GM18867 (cell line): ENCODE data around the gene HOXB2.
A peak's percentile ranks its signal among the peaks of the same experiment; 100 is the strongest.

Source experiments
- ATAC-seq: cut with Tn5 transposase; IDR thresholded peaks from one replicate; pipeline ENCODE4 v1.9.1; 2021; ENCODE audit warnings: mild to moderate bottlenecking, moderate library complexity; ENCODE audit not compliant: unreplicated experiment

Gene HOXB2

DNA sequence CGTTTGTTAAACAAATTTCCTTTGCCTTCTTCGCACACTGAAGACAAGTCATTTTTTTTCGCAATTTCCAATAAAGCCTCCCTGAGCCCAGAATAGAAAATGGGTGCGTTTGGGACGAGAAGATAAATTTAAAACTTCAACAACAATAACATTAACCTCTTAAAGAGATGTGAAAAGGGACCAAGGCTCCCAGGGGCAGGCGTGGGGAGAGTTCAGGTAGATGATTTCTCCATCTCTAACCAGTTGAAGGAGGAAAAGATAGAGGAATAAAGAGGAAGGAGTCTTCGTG lies 34.5 kb upstream of the HOXB2 start:
- no peak for ATAC-seq

- peak; percentile 46 for ATAC-seq
Observed at GRCh38 chr17:48578616-48579470, 33.9 kb upstream of the HOXB2 start.

GRCh38 chr17:48577946-48578615 lies 33.2 kb upstream of the HOXB2 start, which contains the start of gene HOXB4:
HOXB4 (minus strand) TSS chr17:48578350; CDS start chr17:48578319, 31 bp downstream.
- peak; percentile 63 for ATAC-seq

- peak; percentile 12 for ATAC-seq
Observed at GRCh38 chr17:48577330-48577945, 32.5 kb upstream of the HOXB2 start.

DNA sequence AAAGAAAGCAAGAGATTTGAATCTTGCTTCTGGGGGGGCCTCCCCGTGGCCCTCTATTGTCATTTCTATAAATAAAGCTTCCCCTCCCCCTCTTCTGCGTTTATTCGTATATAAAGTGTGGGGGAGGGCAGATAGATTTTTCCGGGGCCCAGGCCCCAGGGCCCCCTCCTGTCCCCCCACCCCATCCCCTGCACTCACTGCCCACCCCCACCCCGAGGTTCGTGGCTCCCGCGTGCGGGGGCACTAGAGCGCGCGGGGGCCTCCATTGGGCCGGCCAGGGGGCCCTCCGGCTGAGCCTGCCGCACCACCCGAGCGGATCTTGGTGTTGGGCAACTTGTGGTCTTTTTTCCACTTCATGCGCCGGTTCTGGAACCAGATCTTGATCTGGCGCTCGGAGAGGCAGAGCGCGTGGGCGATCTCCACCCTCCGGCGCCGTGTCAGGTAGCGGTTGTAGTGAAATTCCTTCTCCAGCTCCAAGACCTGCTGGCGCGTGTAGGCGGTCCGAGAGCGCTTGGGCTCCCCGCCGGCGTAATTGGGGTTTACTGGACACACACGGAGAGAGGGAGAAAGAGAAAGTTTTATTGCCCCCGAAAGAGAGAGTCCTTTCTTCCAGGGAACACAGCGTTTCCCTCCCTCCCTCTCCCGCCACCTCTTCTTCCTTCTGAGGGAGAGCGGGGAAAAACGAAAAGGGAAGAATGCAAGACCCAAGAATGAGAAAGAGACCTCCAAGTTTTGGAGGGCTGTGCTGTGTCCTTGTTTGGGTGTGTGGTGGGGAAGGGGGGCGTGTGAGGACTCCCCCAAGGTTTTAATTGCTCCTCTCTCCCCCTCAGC lies 31.8 kb upstream of the HOXB2 start:
- no peak for ATAC-seq

DNA sequence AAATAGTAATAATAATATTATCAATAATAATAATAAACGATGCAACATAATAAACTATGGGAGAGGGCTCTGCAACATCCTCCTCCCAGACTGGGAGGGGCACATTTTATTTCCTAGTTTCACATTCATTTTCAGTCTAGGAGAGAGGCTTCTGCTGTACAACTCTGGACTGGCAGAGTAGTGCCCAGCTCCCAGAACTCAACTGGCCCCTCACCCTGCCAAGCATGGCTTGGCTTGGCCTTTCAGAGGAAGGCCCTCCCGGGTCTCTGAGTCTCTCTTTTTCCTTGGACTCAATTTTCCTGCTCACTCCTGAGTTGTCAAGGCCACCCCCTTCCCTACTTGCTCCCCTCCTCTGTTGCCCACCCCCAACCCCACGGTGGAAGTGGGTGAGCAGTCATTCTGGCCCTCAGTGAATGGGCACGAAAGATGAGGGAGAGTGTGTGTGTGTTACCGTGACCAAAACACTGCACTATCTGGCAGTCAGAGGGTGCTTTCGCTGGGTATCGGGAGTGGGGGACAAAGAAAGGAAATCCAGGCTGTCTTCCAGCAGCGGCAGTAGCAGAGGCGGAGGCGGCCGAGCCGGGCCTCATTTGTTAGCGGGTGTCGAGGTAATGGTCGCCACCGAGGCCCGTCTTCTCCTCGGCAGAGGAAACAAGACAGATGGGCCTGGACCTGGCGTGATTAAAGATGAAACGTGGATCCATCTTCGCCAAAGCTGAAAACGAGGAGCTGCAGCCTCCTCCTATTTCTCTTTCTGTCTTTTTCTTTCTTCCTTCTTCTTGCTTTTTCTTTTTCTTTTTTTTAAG lies 31.0 kb upstream of the HOXB2 start:
- no peak for ATAC-seq

DNA sequence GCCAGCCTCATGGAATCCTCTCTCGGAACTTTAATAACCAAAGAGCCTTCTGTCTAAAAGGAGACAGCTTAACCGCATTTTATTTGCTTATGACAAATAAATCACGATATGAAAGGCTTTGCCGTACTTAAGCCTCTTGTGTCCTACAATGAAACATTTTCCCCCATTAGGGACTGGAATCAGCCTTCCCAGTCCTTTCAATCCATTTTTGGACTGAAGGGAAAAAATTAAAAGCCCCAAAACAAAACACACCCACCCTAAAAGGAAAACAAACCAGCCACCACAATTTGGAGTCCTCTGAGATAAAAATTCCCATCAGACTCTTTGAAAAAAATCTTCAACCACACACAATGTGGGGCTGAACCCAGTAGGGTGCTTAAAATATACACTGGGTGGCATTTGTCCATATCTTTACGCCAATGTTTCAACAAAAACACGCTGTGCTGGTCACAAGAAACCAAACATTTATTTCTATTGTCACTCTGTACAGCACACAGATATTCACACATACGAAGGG lies 30.2 kb upstream of the HOXB2 start:
- no peak for ATAC-seq

DNA sequence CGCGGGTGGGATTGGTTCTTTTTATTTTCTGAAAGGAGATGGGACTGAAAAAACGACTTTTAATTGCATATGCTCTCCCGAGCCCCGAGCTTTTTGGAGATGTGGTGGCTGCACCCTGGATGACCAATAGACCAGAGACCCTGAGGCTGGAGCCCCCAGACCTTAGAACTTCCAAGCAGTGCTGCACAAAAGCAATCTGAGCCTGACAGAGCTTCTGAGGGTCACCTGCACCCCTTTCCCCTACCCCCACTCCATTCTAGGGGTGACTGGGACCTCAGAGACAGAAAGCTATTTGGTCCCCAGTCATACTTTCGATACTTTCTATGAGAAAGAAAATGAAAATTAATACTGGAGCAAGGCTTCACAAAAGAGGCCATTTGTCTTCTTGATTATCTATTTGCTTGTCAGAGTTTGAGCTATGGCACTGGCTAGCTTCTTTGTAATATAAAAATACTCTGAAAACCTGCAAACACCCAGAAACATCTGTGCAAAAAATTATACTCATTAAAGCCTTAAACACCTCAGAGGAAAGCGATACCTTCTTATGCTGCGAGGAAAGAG lies 29.7 kb upstream of the HOXB2 start:
- ATAC-seq, result no peak

DNA sequence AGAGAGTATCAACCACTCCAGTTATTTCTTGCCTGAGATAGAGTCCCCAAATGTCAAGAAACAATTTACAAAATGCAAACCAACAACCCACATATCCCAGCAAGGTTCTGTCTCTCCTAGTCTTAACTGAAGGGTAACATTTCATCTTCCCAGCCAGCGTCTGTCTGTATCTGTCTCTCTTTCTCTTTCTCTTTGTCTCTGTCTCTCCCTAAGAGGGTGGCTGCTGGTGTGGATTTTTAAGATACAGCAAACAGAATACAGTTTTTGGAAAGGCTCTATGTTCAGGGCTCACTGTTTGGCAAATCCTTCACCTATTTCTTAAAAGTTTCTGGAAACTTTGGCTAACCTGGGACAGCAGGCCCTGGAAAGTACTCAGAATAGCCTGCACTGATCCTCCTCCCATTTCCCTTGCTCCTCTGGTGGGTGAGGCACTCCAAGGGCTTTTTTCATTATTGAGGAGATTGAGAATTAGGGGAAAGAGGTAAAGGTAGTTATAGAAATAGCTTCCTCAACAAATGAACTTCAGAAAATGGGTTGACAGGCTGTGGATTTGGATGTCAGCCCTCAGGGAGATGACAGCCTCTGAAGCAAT lies 27.0 kb upstream of the HOXB2 start:
- ATAC-seq, result no peak

- no peak for ATAC-seq
Observed at GRCh38 chr17:48571024-48571818, 26.3 kb upstream of the HOXB2 start.

DNA sequence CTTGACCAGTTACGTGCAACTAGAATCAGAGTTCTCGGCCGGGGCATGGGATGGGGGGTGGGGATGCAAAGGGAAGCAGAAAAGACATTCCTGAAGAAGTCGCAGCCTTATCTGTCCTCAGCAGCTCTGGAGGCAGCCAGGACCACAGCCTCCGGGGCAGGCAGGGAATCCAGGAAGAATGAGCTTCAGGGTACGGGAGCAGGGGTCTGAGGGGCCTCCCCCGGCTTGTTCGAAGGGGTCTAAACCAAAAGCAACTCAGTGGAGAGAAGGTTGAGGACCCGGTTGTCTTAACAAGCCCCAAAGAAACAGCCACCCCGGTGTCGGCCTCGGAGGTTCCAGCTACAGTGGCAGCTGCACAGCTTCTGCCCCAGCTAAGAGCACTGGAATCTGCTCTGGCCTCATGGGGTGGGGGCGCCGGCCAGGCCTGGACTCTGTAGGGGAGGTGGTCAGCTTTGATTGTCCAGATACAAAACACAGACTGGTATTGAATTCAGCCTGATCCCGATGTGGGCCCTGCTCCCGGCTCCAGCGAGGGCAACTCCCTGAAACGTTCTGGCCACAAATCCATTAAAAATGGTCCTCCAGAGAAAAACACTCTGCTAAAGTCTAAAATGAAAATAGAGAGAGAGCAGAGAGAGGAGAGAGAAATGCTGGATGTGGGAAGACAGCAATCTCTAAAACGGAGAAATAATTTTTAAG lies 25.6 kb upstream of the HOXB2 start:
- no peak for ATAC-seq

GRCh38 chr17:48569674-48570324 lies 24.9 kb upstream of the HOXB2 start:
- no peak for ATAC-seq

GRCh38 chr17:48569240-48569582 lies 24.3 kb upstream of the HOXB2 start:
- no peak for ATAC-seq

- ATAC-seq, result no peak
Observed at GRCh38 chr17:48568499-48569239, 23.8 kb upstream of the HOXB2 start.

GRCh38 chr17:48567646-48568354 lies 22.9 kb upstream of the HOXB2 start:
- ATAC-seq, result no peak

- no peak for ATAC-seq
Observed at GRCh38 chr17:48567209-48567608, 22.3 kb upstream of the HOXB2 start.
